ENCODE measurements around the gene FHAD1. TPM values are rescaled to one million over a fixed set of nuclear protein-coding genes. Genes with fewer than 3 reads are reported as not detected.

FHAD1 gene
- total and polyA plus RNA-seq, 2 donors (not counting 1 experiment from before 2014, with no cell fraction given), result not detected

DNA sequence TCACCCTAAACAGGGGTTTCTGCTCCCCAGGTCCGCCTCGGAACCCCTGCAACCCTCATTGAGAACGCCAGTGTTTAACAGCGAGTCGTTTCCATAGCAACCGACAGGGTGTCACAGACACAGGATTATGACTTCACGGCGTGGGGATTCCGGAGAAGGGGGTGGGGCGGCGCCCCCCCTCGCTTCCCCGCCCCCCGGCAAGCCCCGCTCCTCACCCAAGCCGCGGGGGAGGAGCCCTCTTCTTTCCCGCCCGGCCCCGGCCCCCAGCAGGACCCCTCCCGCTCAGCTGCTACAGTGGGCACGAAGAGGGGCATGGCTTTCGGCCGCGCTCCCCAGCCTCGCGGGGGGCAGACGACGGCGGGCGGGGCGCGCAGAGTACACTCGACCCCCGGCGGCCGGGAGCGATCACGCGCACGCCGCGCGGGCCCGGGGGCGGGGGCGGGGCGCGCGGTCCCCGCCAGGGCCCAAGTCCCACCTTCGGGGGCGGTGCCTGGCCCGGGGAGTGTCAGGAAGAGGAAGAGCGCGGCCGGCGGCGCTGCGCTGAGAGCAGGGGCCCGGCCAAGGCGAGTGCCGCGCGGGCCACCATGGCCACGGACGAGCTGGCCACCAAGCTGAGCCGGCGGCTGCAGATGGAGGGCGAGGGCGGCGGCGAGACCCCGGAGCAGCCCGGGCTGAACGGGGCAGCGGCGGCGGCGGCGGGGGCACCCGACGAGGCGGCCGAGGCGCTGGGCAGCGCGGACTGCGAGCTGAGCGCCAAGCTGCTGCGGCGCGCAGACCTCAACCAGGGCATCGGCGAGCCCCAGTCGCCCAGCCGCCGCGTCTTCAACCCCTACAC is 162.6 kb downstream of the FHAD1 start, which contains the start of gene EFHD2:
EFHD2 (plus strand) TSS at position 501 of the 835 bp plus-strand sequence; CDS start at position 585, 84 bp downstream.
- Histone ChIP-seq H3K27ac (ENCODE audit: low read length in 2 of 2) (peak within 1 kb of the TSS; percentile 28 to 86), H4K20me1 (ENCODE audit: control insufficient read depth, insufficient read depth, low read length, poor library complexity, severe bottlenecking) (peaks cover 47% of the 10 kb centered on the region), H3K79me2 (ENCODE audit: control insufficient read depth, insufficient read depth, low read length) (peaks cover 47% of the 10 kb centered on the region), H3K9me3 (ENCODE audit: control extremely low read depth in 1 of 3, control insufficient read depth in 2 of 3, insufficient read depth in 1 of 3, low read length in 2 of 3) (peaks cover 0 to 2% (median 0%) of the 10 kb centered on the region in 3 donors), H3K4me2 (replicated peaks; ENCODE audit: low read depth, low read length, poor library complexity, severe bottlenecking) (peak within 1 kb of the TSS; percentile 97), H3K36me3 (replicated peaks in 1 of 2; ENCODE audit: control extremely low read depth in 1 of 2, control insufficient read depth in 1 of 2, extremely low read depth in 1 of 2, insufficient read depth in 2 of 2, low read length in 1 of 2) (peaks cover 0 to 6% of the 10 kb centered on the region in 2 experiments), H3K27me3 (replicated peaks in 1 of 4; ENCODE audit: control extremely low read depth in 1 of 4, control insufficient read depth in 3 of 4, insufficient read depth in 4 of 4, low read length in 3 of 4) (no peaks in the 10 kb centered on the region), H2AFZ (ENCODE audit: insufficient read depth, low read depth, low read length, poor library complexity, severe bottlenecking) (peak within 1 kb of the TSS; percentile 62), H3K4me1 (ENCODE audit: control insufficient read depth in 2 of 2, insufficient read depth in 2 of 2, low read length in 2 of 2) (peaks cover 23 to 48% of the 10 kb centered on the region in 2 donors), H3K4me3 (ENCODE audit: control extremely low read depth in 1 of 5, extremely low read depth in 1 of 5, insufficient read depth in 1 of 5, low read depth in 2 of 5, low read length in 4 of 5) (peak within 1 kb of the TSS; percentile 58 to 87 (median 84)), H3K9ac (ENCODE audit: low read length) (peak within 1 kb of the TSS; percentile 97)
- POLR2A ChIA-PET, result interaction anchor here (1.1 kb wide), 1 partner anchor 19 kb away, joined by 3 read pairs; no protein-coding TSS in a partner anchor
- TF ChIP-seq, protein P1, sequence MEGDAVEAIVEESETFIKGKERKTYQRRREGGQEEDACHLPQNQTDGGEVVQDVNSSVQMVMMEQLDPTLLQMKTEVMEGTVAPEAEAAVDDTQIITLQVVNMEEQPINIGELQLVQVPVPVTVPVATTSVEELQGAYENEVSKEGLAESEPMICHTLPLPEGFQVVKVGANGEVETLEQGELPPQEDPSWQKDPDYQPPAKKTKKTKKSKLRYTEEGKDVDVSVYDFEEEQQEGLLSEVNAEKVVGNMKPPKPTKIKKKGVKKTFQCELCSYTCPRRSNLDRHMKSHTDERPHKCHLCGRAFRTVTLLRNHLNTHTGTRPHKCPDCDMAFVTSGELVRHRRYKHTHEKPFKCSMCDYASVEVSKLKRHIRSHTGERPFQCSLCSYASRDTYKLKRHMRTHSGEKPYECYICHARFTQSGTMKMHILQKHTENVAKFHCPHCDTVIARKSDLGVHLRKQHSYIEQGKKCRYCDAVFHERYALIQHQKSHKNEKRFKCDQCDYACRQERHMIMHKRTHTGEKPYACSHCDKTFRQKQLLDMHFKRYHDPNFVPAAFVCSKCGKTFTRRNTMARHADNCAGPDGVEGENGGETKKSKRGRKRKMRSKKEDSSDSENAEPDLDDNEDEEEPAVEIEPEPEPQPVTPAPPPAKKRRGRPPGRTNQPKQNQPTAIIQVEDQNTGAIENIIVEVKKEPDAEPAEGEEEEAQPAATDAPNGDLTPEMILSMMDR (IDR thresholded peaks at IDR 0.05), result no peak
- no peak for TF ChIP-seq EZH2 (IDR thresholded peaks at IDR 0.05; ENCODE audit: borderline replicate concordance, insufficient read depth, low read depth, low read length, poor library complexity, severe bottlenecking)
- intact Hi-C loops (cut with micrococcal nuclease), result loop anchor here (5.0 kb wide), 1 partner anchor 113 kb away; the partner anchor contains the start of gene CASP9
- peaks cover 3% of the 10 kb centered on the region for H3K27me3 Mint-ChIP-seq
- peak within 1 kb of the TSS; percentile 89 for H3K27ac Mint-ChIP-seq
- H3K4me3 Mint-ChIP-seq, result peak within 1 kb of the TSS; percentile 94
- under 1% methylated on average over 99 of the region's 99 CpGs for WGBS (ENCODE audit: insufficient coverage)
- H3K4me1 Mint-ChIP-seq, result peaks cover 43% of the 10 kb centered on the region
- peak; percentile 96 for DNase-seq
- ATAC-seq (ENCODE audit: low read depth), result peak; percentile 86
- no peaks in the 10 kb centered on the region for H3K9me3 Mint-ChIP-seq (ENCODE audit: insufficient read depth)
- CTCF ChIA-PET, result no interaction called here
